Epithelial cell of proximal tubule (primary cell): Measurements from ENCODE around the gene ZNF70. TPM values are rescaled to one million over a fixed set of nuclear protein-coding genes. Genes with fewer than 3 reads are reported as not detected.

Source experiments
- DNase-seq: peaks from one replicate; pipeline ENCODE4 v3.0.0-alpha.2; 2011; ENCODE audit warnings: low read depth
- H3K4me3 ChIP-seq: 2 replicates; pipeline ENCODE4 v1.5.1; 2011; ENCODE audit warnings: low read depth, mild to moderate bottlenecking, low read length
- total RNA-seq: library from RNA; depleted of rRNA; stranded (reverse); fragments of >200 nt; gene quantifications from 2 replicates; pipeline ENCODE4 v1.2.3, GENCODE V29; 2015
- TF ChIP-seq, protein P1 (sequence below): conservative IDR thresholded peaks from 2 replicates; pipeline ENCODE4 v1.5.1; 2012; ENCODE audit warnings: low read depth, mild to moderate bottlenecking, low read length

Gene ZNF70
- total RNA-seq, 1 donor from 2014 or later = 2.5 TPM

GRCh38 chr22:23752750-23753149 is 1.8 kb upstream of the ZNF70 start:
- TF ChIP-seq, protein P1, sequence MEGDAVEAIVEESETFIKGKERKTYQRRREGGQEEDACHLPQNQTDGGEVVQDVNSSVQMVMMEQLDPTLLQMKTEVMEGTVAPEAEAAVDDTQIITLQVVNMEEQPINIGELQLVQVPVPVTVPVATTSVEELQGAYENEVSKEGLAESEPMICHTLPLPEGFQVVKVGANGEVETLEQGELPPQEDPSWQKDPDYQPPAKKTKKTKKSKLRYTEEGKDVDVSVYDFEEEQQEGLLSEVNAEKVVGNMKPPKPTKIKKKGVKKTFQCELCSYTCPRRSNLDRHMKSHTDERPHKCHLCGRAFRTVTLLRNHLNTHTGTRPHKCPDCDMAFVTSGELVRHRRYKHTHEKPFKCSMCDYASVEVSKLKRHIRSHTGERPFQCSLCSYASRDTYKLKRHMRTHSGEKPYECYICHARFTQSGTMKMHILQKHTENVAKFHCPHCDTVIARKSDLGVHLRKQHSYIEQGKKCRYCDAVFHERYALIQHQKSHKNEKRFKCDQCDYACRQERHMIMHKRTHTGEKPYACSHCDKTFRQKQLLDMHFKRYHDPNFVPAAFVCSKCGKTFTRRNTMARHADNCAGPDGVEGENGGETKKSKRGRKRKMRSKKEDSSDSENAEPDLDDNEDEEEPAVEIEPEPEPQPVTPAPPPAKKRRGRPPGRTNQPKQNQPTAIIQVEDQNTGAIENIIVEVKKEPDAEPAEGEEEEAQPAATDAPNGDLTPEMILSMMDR = no peak
- no peak overlapping the region for H3K4me3 ChIP-seq
- DNase-seq = no peak

GRCh38 chr22:23752090-23752691 is 1.3 kb upstream of the ZNF70 start:
- H3K4me3 ChIP-seq = peak overlapping the region; percentile 69
- TF ChIP-seq, protein P1 = no peak
- no peak for DNase-seq

DNA sequence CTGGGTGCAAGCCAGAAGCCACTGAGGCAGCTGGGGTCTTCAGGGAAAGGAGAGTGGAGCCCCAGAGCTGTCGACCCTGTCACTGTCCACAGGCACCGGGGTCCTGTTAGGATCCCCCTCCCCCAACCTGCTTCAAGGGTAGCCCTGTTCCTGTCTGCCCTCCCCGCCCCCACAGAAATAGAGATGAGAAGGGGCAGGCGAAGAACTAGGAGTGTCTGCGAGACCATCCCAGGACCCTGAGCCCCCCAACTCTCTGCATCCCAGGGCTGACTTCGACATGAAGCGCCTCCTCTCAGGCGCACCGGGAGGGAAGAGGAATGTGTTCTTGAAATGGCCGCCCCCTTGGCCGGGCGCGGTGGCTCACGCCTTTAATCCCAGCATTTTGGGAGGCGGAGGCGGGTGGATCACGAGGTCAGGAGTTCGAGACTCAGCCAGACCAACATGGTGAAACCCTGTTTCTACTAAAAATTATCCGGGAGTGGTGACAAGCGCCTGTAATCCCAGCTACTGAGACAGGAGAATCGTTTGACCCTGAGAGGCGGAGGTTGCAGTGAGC is 607 bp upstream of the ZNF70 start:
- TF ChIP-seq, protein P1 = no peak
- no peak for DNase-seq
- H3K4me3 ChIP-seq = peak overlapping the region; percentile 69

DNA sequence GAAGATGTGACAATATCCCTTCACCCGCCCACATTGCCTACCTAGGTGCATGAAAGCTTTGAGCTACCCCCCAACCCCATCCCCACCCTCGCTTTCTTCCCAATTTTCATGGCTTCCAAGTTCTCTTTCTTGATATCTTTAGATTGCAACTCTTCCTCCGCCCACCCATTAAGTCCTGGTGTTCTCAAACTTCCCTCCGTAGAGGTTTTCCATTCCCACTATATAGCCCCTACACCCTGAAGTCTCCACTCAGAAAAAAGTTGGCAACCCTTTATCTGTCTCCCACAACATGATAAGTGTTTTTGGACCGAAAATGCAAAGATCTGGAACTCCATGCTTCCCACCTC is 572 bp downstream of the ZNF70 start:
- H3K4me3 ChIP-seq = peak overlapping the region; percentile 69
- no peak for DNase-seq
- TF ChIP-seq, protein P1 = no peak

DNA sequence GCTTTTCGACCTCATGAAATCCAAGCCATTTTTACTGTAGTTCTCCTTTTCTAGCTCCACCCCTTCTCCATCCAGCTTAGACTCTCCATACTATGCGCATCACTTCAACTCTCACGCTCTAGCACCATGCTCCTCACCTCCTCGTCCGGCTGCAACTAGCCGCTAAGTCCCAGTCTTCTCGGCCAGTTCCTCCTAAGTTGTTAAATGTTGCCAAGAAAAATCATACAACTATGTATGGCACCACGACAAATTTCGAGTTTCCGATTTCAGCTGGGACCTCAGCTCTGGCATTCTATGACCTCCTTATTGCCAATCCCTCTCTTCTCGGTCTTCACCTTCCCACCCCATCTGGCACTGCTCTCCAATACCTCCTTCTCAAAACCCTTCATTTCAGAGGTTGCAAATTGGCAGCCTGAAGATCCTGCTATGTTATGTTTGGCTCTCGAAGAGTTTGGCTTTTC is 1.0 kb downstream of the ZNF70 start:
- TF ChIP-seq, protein P1 = no peak
- H3K4me3 ChIP-seq = peak overlapping the region; percentile 69
- DNase-seq = no peak

DNA sequence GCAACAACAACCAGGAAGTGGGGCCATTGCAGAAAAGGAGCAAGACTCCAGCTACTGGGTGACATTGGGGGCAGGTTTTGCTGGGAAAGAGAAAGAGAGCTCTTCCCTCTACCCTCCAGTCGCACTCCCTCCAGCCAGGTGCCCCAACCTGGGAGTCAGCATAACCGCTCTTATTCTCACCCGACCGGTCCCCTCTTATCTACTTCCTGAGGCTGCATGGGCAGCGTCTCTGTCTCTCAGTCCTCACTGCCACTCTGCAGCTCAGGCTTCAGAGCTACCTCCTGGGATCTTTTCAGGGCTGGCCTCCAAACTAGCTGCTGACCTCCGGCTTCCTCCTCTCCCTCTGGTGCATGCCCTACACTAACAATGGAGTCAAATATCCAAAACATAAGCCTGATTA is 5.1 kb downstream of the ZNF70 start:
- no peak for DNase-seq
- TF ChIP-seq, protein P1 = no peak
- no peak overlapping the region for H3K4me3 ChIP-seq

- no peak overlapping the region for H3K4me3 ChIP-seq
- DNase-seq = no peak
- TF ChIP-seq, protein P1 = no peak
These were observed 6.4 kb downstream of the ZNF70 start for GRCh38 chr22:23744485-23744884.
